Measurements from ENCODE around the gene NUTF2.

GRCh38 chr16:67909056-67909742, 62.5 kb downstream of the NUTF2 start:
- TF ChIP-seq, protein P1, sequence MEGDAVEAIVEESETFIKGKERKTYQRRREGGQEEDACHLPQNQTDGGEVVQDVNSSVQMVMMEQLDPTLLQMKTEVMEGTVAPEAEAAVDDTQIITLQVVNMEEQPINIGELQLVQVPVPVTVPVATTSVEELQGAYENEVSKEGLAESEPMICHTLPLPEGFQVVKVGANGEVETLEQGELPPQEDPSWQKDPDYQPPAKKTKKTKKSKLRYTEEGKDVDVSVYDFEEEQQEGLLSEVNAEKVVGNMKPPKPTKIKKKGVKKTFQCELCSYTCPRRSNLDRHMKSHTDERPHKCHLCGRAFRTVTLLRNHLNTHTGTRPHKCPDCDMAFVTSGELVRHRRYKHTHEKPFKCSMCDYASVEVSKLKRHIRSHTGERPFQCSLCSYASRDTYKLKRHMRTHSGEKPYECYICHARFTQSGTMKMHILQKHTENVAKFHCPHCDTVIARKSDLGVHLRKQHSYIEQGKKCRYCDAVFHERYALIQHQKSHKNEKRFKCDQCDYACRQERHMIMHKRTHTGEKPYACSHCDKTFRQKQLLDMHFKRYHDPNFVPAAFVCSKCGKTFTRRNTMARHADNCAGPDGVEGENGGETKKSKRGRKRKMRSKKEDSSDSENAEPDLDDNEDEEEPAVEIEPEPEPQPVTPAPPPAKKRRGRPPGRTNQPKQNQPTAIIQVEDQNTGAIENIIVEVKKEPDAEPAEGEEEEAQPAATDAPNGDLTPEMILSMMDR (tag by site-specific recombination; IDR thresholded peaks at IDR 0.05) = no peak
- TF ChIP-seq BCL11A (tag by site-specific recombination; IDR thresholded peaks at IDR 0.05; ENCODE audit: low read depth) = no peak
- TF ChIP-seq TCF7L2 (IDR thresholded peaks at IDR 0.05; ENCODE audit: borderline replicate concordance, low read depth, low read length) = no peak
- TF ChIP-seq MYNN (tag by site-specific recombination; IDR thresholded peaks at IDR 0.05; ENCODE audit: borderline replicate concordance) = no peak
- TF ChIP-seq SCRT1 (tag by site-specific recombination; IDR thresholded peaks at IDR 0.05; ENCODE audit: borderline replicate concordance) = no peak
- TF ChIP-seq ZNF274 (IDR thresholded peaks at IDR 0.05; ENCODE audit: low read length) = no peak
- TF ChIP-seq ZNF274 (tag by site-specific recombination; IDR thresholded peaks at IDR 0.05; ENCODE audit: borderline replicate concordance) = no peak
- no peak for TF ChIP-seq ZNF24 (tag by site-specific recombination; IDR thresholded peaks at IDR 0.05)
- TF ChIP-seq YY1 (tag by site-specific recombination; IDR thresholded peaks at IDR 0.05) = no peak
- TF ChIP-seq ZBTB20 (tag by site-specific recombination; IDR thresholded peaks at IDR 0.05) = no peak
- TF ChIP-seq ZBTB10 (tag by site-specific recombination; IDR thresholded peaks at IDR 0.05) = no peak
- TF ChIP-seq ATF2 (tag by site-specific recombination; IDR thresholded peaks at IDR 0.05; ENCODE audit: low read depth) = no peak
- no peak for TF ChIP-seq ZNF560 (tag by site-specific recombination; IDR thresholded peaks at IDR 0.05; ENCODE audit: borderline replicate concordance)
- no peak for TF ChIP-seq ZBTB26 (tag by site-specific recombination; optimal IDR thresholded peaks at IDR 0.05)
- TF ChIP-seq YY2 (tag by site-specific recombination; IDR thresholded peaks at IDR 0.05) = no peak
